Neural cell (in vitro differentiated cells): ENCODE measurements around the gene KHSRP. TPM values are rescaled to one million over a fixed set of nuclear protein-coding genes. Genes with fewer than 3 reads are reported as not detected.

Source experiments
- H2AFZ ChIP-seq: fragments of 200-600, 300-800 bp; sonication (generic), shearing (Covaris generic); 2 replicates; pipeline ENCODE4 v1.6.0; 2014; ENCODE audit warnings: low read depth, mild to moderate bottlenecking, antibody characterized with exemption, low read length, moderate library complexity
- H3F3A ChIP-seq: fragments of 200-600 bp; shearing (Covaris generic); 2 replicates; pipeline ENCODE4 v1.6.1; 2016; ENCODE audit warnings: mild to moderate bottlenecking, moderate library complexity, mixed read lengths, antibody characterized with exemption, low read length; ENCODE audit not compliant: insufficient read depth, poor library complexity, severe bottlenecking
- H3K27ac ChIP-seq: fragments of 200-600, 300-800 bp; sonication (generic), shearing (Covaris generic); 2 replicates; pipeline ENCODE4 v1.5.1; 2014; ENCODE audit warnings: mild to moderate bottlenecking, low read length, moderate library complexity
- H3K27me3 ChIP-seq: fragments of 300-800, 200-600 bp; sonication (generic), shearing (Covaris generic); 2 replicates; pipeline ENCODE4 v1.6.0; 2014; ENCODE audit warnings: mild to moderate bottlenecking, low read depth, low read length, moderate library complexity; ENCODE audit not compliant: insufficient read depth
- H3K36me3 ChIP-seq: fragments of 300-800, 200-600 bp; sonication (generic), shearing (Covaris generic); 2 replicates; pipeline ENCODE4 v1.5.1; 2014; ENCODE audit warnings: mild to moderate bottlenecking, antibody characterized with exemption, low read length, moderate library complexity; ENCODE audit not compliant: insufficient read depth
- H3K4me2 ChIP-seq: fragments of 300-800, 200-600 bp; sonication (generic), shearing (Covaris generic); 2 replicates; pipeline ENCODE4 v1.6.0; 2014; ENCODE audit warnings: mild to moderate bottlenecking, low read length
- H3K4me3 ChIP-seq: fragments of 300-800, 200-600 bp; sonication (generic), shearing (Covaris generic); 2 replicates; pipeline ENCODE4 v1.5.1; 2014; ENCODE audit warnings: mild to moderate bottlenecking, low read length, moderate library complexity
- H3K79me2 ChIP-seq: fragments of 200-600 bp; shearing (Covaris generic); replicated peaks from 2 replicates; pipeline ENCODE4 v1.6.0; 2014; ENCODE audit warnings: mild to moderate bottlenecking, low read length, moderate library complexity; ENCODE audit not compliant: insufficient read depth
- H3K9ac ChIP-seq: fragments of 300-800, 200-600 bp; sonication (generic), shearing (Covaris generic); 2 replicates; pipeline ENCODE4 v1.6.1; 2016; ENCODE audit warnings: mild to moderate bottlenecking, low read length, mixed read lengths
- H3K9me2 ChIP-seq: fragments of 200-600 bp; shearing (Covaris generic); 2 replicates; pipeline ENCODE4 v1.6.1; 2016; ENCODE audit warnings: mild to moderate bottlenecking, low read length, mixed read lengths; ENCODE audit not compliant: insufficient read depth
- H3K9me3 ChIP-seq: fragments of 200-600, 300-800 bp; sonication (generic), shearing (Covaris generic); 2 replicates; pipeline ENCODE4 v1.6.1; 2016; ENCODE audit warnings: mild to moderate bottlenecking, mixed run types, low read length, moderate library complexity, mixed read lengths
- H4K20me1 ChIP-seq: fragments of 200-600 bp; shearing (Covaris generic); 2 replicates; pipeline ENCODE4 v1.6.1; 2016; ENCODE audit warnings: mild to moderate bottlenecking, mixed run types; ENCODE audit not compliant: insufficient read depth
- CTCF ChIP-seq: fragments of 450-650 bp; IDR thresholded peaks from 2 replicates; pipeline ENCODE4 v1.5.1; 2014; ENCODE audit warnings: antibody characterized with exemption, mild to moderate bottlenecking, moderate library complexity; ENCODE audit not compliant: poor library complexity, severe bottlenecking
- EP300 ChIP-seq: fragments of 450-650 bp; conservative IDR thresholded peaks from 2 replicates; pipeline ENCODE4 v1.6.1; 2014; ENCODE audit warnings: antibody characterized with exemption, mild to moderate bottlenecking, moderate library complexity; ENCODE audit not compliant: poor library complexity, severe bottlenecking
- EZH2 ChIP-seq: fragments of 200-600, 300-800 bp; shearing (Covaris generic), sonication (generic); IDR thresholded peaks from 2 replicates; pipeline ENCODE4 v1.6.1; 2014; ENCODE audit warnings: antibody characterized with exemption, low read length, borderline replicate concordance, mild to moderate bottlenecking; ENCODE audit not compliant: insufficient read depth, poor library complexity, severe bottlenecking
- MXI1 ChIP-seq: fragments of 450-650 bp; conservative IDR thresholded peaks from 2 replicates; pipeline ENCODE4 v1.6.1; 2014; ENCODE audit warnings: antibody characterized with exemption, mild to moderate bottlenecking; ENCODE audit not compliant: poor library complexity, severe bottlenecking
- POLR2AphosphoS5 ChIP-seq: IDR thresholded peaks from 2 replicates; pipeline ENCODE4 v1.6.1; 2012
- RAD21 ChIP-seq: fragments of 450-650 bp; conservative IDR thresholded peaks from 2 replicates; pipeline ENCODE4 v1.6.1; 2014; ENCODE audit warnings: antibody characterized with exemption, mild to moderate bottlenecking, moderate library complexity
- REST ChIP-seq: IDR thresholded peaks from 2 replicates; pipeline ENCODE4 v1.6.1; 2012; ENCODE audit warnings: borderline replicate concordance
- SMC3 ChIP-seq: fragments of 450-650 bp; conservative IDR thresholded peaks from 2 replicates; pipeline ENCODE4 v1.6.1; 2014; ENCODE audit warnings: antibody characterized with exemption, mild to moderate bottlenecking, moderate library complexity; ENCODE audit not compliant: poor library complexity
- TAF1 ChIP-seq: IDR thresholded peaks from 2 replicates; pipeline ENCODE4 v1.6.1; 2012; ENCODE audit warnings: low read depth
- polyA plus RNA-seq: library from polyadenylated mRNA; depleted of rRNA; stranded (reverse); fragments of >200 nt; gene quantifications from 2 replicates; pipeline ENCODE4 v1.2.3, GENCODE V29; 2014

KHSRP gene
- polyA plus RNA-seq, 1 donor from 2014 or later = 33.3 TPM

- no peak for TF ChIP-seq REST
Observed at GRCh38 chr19:6415591-6416190, 8.9 kb downstream of the KHSRP start (continued).

GRCh38 chr19:6414793-6415590, 9.6 kb downstream of the KHSRP start:
- no peaks in the 10 kb centered on the region for H3K36me3 ChIP-seq
- H3K27ac ChIP-seq = no peak overlapping the region

More at GRCh38 chr19:6414793-6415590, 9.6 kb downstream of the KHSRP start:
- no peaks in the 10 kb centered on the region for H3K27me3 ChIP-seq
- H3K9me2 ChIP-seq = no peaks in the 10 kb centered on the region
- peaks cover 3% of the 10 kb centered on the region for H3K79me2 ChIP-seq
- TF ChIP-seq TAF1 (no peak), CTCF (no peak), EP300 (no peak), SMC3 (no peak), EZH2 (no peak), MXI1 (no peak), POLR2AphosphoS5 (no peak), RAD21 (no peak), REST (no peak)
- H2AFZ ChIP-seq = no peak overlapping the region
- no peak overlapping the region for H3K4me3 ChIP-seq
- H4K20me1 ChIP-seq = peaks cover 8% of the 10 kb centered on the region
- H3K9me3 ChIP-seq = no peaks in the 10 kb centered on the region
- no peaks in the 10 kb centered on the region for H3F3A ChIP-seq
- H3K4me2 ChIP-seq = no peak overlapping the region
- H3K9ac ChIP-seq = no peak overlapping the region
